K562 (cell line): Measurements from ENCODE around the gene GBA2.

Experiments
- CHD2 ChIP-seq: IDR thresholded peaks from 2 replicates; pipeline ENCODE4 v1.6.1; 2011; ENCODE audit warnings: low read depth, low read length
- ELF4 ChIP-seq: fragments of 450-650 bp; formaldehyde crosslinking; IDR thresholded peaks from 2 replicates; pipeline ENCODE4 v1.4.0; 2022; ENCODE audit warnings: missing genetic modification characterization
- ETV6 ChIP-seq, 3 experiments: fragments of 150-350 bp in 1 of 3; sonication (generic) in 1 of 3; formaldehyde crosslinking in 1 of 3; IDR thresholded peaks; 2 replicates each; pipeline versions ENCODE4 v1.6.1 to v1.8.0; 2014 to 2022; ENCODE audit warnings: borderline replicate concordance in 2 of 3, low read depth in 2 of 3, antibody characterized with exemption in 1 of 3, low read length in 1 of 3, mild to moderate bottlenecking in 1 of 3, missing genetic modification reagents in 1 of 3
- EZH2 ChIP-seq: IDR thresholded peaks from 2 replicates; pipeline ENCODE4 v1.6.1; 2012; ENCODE audit warnings: low read depth, mild to moderate bottlenecking, inconsistent platforms, low read length, borderline replicate concordance
- HNRNPLL ChIP-seq: fragments of 200-400 bp; formaldehyde crosslinking; IDR thresholded peaks from 2 replicates; pipeline ENCODE4 v1.6.1; 2017; ENCODE audit warnings: low read length, low read depth, mild to moderate bottlenecking; ENCODE audit not compliant: poor library complexity, severe bottlenecking
- MYC ChIP-seq, 2 experiments: fragments of 250-450 bp in 1 of 2; sonication (Bioruptor Pico) in 1 of 2; IDR thresholded peaks; 2 replicates each; pipeline versions ENCODE4 v1.5.1 to v1.6.1; 2012 to 2021; ENCODE audit warnings: low read depth in 2 of 2, borderline replicate concordance in 1 of 2, improper control_type of control experiment in 1 of 2, low read length in 1 of 2, mild to moderate bottlenecking in 1 of 2, moderate library complexity in 1 of 2
- POLR2B ChIP-seq: fragments of 450-650 bp; IDR thresholded peaks from 2 replicates; pipeline ENCODE4 v1.6.1; 2018; ENCODE audit warnings: low read depth; ENCODE audit not compliant: partially characterized antibody
- SIN3A ChIP-seq, 2 experiments: fragments of 150-350 bp in 1 of 2; IDR thresholded peaks; 2 replicates each; pipeline ENCODE4 v1.6.1; 2011 to 2016; ENCODE audit warnings: borderline replicate concordance in 2 of 2, low read depth in 2 of 2, low read length in 2 of 2, mild to moderate bottlenecking in 2 of 2, moderate library complexity in 2 of 2; ENCODE audit not compliant: control insufficient read depth in 1 of 2
- TRIM24 ChIP-seq, 2 experiments: fragments of 450-650 bp; IDR thresholded peaks; 2 replicates each; pipeline ENCODE4 v1.6.1; 2016
- ZBTB8A ChIP-seq: fragments of 450-650 bp; IDR thresholded peaks from 2 replicates; pipeline ENCODE4 v1.6.1; 2018; ENCODE audit warnings: mild to moderate bottlenecking, moderate library complexity; ENCODE audit not compliant: partially characterized antibody
- ZFX ChIP-seq: sonication (generic); formaldehyde crosslinking; IDR thresholded peaks from 2 replicates; pipeline ENCODE4 v1.8.0; 2022; ENCODE audit warnings: mild to moderate bottlenecking, missing genetic modification reagents, moderate library complexity
- ZNF316 ChIP-seq: fragments of 450-650 bp; IDR thresholded peaks from 2 replicates; pipeline ENCODE4 v1.6.1; 2016
- TF ChIP-seq, protein P1 (sequence below): fragments of 450-650 bp; IDR thresholded peaks from 2 replicates; pipeline ENCODE4 v1.6.1; 2016; ENCODE audit warnings: missing biosample characterization, missing genetic modification characterization
- TF ChIP-seq, protein P2 (sequence below), 2 experiments: fragments of 450-650 bp; formaldehyde crosslinking in 1 of 2; IDR thresholded peaks; 2 replicates each; pipeline versions ENCODE4 v1.4.0 to v1.6.1; 2014 to 2020; ENCODE audit warnings: mild to moderate bottlenecking in 2 of 2, borderline replicate concordance in 1 of 2, low read depth in 1 of 2

DNA sequence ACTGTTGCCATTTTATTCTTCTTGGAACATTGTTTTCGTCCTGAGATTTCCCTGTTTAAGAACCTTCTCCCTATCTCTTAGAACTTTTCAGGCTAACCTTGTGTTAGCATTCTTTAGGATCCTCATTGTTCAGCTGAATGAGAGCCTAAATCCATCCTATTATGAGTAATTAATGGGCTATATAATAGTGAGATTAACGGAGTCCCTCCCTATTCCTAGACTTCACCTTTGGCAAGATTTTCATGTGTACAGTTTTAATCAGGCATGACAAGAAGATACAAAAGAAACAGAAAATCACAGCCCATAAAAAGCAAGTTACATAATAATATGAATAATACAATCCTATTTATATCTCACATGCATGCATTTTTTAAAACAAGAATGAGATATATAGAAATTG is 14.2 kb upstream of the GBA2 start:
- TF ChIP-seq ETV6 (IDR thresholded peaks at IDR 0.05; ENCODE audit: borderline replicate concordance in 1 of 2, low read depth in 2 of 2, low read length in 1 of 2) (no peak), ETV6 (CRISPR knock-in tag; IDR thresholded peaks at IDR 0.05; ENCODE audit: borderline replicate concordance) (no peak), CHD2 (no peak), ZBTB8A (no peak), SIN3A (IDR thresholded peaks at IDR 0.05; ENCODE audit: borderline replicate concordance in 2 of 2, control insufficient read depth in 1 of 2, low read depth in 2 of 2, low read length in 2 of 2) (no peak), POLR2B (no peak), ZNF316 (no peak), TRIM24 (IDR thresholded peaks at IDR 0.05) (no peak), EZH2 (no peak), HNRNPLL (no peak), MYC (IDR thresholded peaks at IDR 0.05; ENCODE audit: low read depth, low read length) (no peak), MYC (CRISPR knock-in tag; IDR thresholded peaks at IDR 0.05; ENCODE audit: borderline replicate concordance, low read depth) (no peak), ZFX (CRISPR knock-in tag) (no peak), ELF4 (CRISPR knock-in tag) (no peak)
- TF ChIP-seq, protein P1, sequence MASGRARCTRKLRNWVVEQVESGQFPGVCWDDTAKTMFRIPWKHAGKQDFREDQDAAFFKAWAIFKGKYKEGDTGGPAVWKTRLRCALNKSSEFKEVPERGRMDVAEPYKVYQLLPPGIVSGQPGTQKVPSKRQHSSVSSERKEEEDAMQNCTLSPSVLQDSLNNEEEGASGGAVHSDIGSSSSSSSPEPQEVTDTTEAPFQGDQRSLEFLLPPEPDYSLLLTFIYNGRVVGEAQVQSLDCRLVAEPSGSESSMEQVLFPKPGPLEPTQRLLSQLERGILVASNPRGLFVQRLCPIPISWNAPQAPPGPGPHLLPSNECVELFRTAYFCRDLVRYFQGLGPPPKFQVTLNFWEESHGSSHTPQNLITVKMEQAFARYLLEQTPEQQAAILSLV (tag): no peak
- TF ChIP-seq, protein P2, sequence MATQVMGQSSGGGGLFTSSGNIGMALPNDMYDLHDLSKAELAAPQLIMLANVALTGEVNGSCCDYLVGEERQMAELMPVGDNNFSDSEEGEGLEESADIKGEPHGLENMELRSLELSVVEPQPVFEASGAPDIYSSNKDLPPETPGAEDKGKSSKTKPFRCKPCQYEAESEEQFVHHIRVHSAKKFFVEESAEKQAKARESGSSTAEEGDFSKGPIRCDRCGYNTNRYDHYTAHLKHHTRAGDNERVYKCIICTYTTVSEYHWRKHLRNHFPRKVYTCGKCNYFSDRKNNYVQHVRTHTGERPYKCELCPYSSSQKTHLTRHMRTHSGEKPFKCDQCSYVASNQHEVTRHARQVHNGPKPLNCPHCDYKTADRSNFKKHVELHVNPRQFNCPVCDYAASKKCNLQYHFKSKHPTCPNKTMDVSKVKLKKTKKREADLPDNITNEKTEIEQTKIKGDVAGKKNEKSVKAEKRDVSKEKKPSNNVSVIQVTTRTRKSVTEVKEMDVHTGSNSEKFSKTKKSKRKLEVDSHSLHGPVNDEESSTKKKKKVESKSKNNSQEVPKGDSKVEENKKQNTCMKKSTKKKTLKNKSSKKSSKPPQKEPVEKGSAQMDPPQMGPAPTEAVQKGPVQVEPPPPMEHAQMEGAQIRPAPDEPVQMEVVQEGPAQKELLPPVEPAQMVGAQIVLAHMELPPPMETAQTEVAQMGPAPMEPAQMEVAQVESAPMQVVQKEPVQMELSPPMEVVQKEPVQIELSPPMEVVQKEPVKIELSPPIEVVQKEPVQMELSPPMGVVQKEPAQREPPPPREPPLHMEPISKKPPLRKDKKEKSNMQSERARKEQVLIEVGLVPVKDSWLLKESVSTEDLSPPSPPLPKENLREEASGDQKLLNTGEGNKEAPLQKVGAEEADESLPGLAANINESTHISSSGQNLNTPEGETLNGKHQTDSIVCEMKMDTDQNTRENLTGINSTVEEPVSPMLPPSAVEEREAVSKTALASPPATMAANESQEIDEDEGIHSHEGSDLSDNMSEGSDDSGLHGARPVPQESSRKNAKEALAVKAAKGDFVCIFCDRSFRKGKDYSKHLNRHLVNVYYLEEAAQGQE (IDR thresholded peaks at IDR 0.05; ENCODE audit: borderline replicate concordance): no peak
- TF ChIP-seq, protein P2 (CRISPR knock-in tag; IDR thresholded peaks at IDR 0.05; ENCODE audit: low read depth): no peak
